Osteoblast (primary cell): ENCODE measurements around the gene ADGRV1. TPM values are rescaled to one million over a fixed set of nuclear protein-coding genes. Genes with fewer than 3 reads are reported as not detected.

Experiments used
- DNase-seq: peaks from one replicate; pipeline ENCODE4 v3.0.0; 2011; ENCODE audit warnings: low spot score, mixed read lengths; ENCODE audit not compliant: insufficient read length; ENCODE audit errors: missing footprints
- H2AFZ ChIP-seq: 2 replicates; pipeline ENCODE4 v1.6.0; 2011; ENCODE audit warnings: mild to moderate bottlenecking, low read length
- H3K27ac ChIP-seq: 2 replicates; pipeline ENCODE4 v1.5.1; 2011; ENCODE audit warnings: mild to moderate bottlenecking, low read depth, low read length, moderate library complexity
- H3K27me3 ChIP-seq: 2 replicates; pipeline ENCODE4 v1.6.0; 2012; ENCODE audit warnings: mild to moderate bottlenecking, control low read depth, inconsistent platforms, low read length, moderate library complexity; ENCODE audit not compliant: insufficient read depth
- H3K36me3 ChIP-seq: 2 replicates; pipeline ENCODE4 v1.5.1; 2011; ENCODE audit warnings: mild to moderate bottlenecking, low read length, control low read depth, moderate library complexity; ENCODE audit not compliant: insufficient read depth
- H3K4me1 ChIP-seq: 2 replicates; pipeline ENCODE4 v1.5.1; 2011; ENCODE audit warnings: mild to moderate bottlenecking, low read length, control low read depth, moderate library complexity; ENCODE audit not compliant: insufficient read depth
- H3K4me2 ChIP-seq: 2 replicates; pipeline ENCODE4 v1.6.0; 2011; ENCODE audit warnings: mild to moderate bottlenecking, low read length; ENCODE audit not compliant: insufficient read depth
- H3K4me3 ChIP-seq: fragments of 200-600 bp; sonication (generic); 3 replicates; pipeline ENCODE4 v1.5.1; 2012; ENCODE audit warnings: mild to moderate bottlenecking, low read length, inconsistent platforms; ENCODE audit not compliant: insufficient read depth
- H3K79me2 ChIP-seq: 2 replicates; pipeline ENCODE4 v1.6.0; 2012; ENCODE audit warnings: mild to moderate bottlenecking, low read length, control low read depth, inconsistent platforms; ENCODE audit not compliant: insufficient read depth
- H3K9me3 ChIP-seq: 2 replicates; pipeline ENCODE4 v1.5.1; 2011; ENCODE audit warnings: low read depth, low read length, control low read depth
- H4K20me1 ChIP-seq: 2 replicates; pipeline ENCODE4 v1.6.0; 2012; ENCODE audit warnings: mild to moderate bottlenecking, low read length, control low read depth; ENCODE audit not compliant: insufficient read depth
- total RNA-seq: library from RNA; depleted of rRNA; stranded (reverse); fragments of >200 nt; gene quantifications from 2 replicates; pipeline ENCODE4 v1.2.3, GENCODE V29; 2012
- TF ChIP-seq, protein P1 (sequence below): IDR thresholded peaks from 2 replicates; pipeline ENCODE4 v1.5.1; 2011; ENCODE audit warnings: mild to moderate bottlenecking, low read depth, low read length, moderate library complexity; ENCODE audit errors: extremely low read depth

The ADGRV1 gene
- total RNA-seq, 1 donor: under 0.01 TPM

DNA sequence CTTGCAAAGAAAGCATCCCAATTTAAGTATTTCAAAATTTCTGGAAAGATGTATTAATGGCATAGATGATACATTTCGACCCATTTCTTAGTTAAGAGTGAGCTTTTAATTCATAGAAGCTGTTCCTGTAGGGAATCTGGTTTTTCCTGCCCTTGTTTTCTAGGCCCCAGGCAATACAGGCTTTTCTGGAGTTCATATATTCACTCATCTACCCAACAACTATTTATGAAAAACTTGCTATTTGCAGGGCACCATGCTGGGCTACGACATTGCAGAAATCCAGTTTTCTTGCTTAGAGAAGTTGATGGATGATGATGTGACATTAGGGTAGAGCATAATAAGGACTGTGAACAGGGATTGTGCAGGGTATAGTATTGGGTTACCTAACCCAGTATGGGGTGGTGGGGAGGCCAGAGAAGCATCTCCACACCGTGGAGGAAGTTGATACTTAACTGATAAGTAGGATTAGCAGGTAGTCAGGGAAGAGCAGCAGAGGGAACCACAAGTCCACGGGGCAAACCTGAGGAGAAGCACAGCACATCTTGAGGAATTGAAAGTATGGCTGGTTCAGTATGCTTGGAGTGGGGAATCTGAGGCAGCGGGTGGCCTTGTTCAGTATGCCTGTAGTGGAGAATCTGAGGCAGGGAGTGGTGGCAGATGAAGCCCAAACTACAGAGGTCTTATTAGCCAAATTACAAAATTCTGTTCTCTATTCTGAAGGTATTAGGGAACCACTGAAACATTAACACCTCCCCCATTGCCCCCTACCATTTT lies 577.1 kb downstream of the ADGRV1 start:
- Histone ChIP-seq H3K27ac (no peak overlapping the region), H3K4me3 (no peak overlapping the region), H3K9me3 (no peaks in the 10 kb centered on the region), H2AFZ (no peak overlapping the region), H3K4me1 (no peaks in the 10 kb centered on the region), H3K27me3 (no peaks in the 10 kb centered on the region), H3K79me2 (no peaks in the 10 kb centered on the region), H3K36me3 (no peaks in the 10 kb centered on the region), H3K4me2 (no peak overlapping the region), H4K20me1 (no peaks in the 10 kb centered on the region)
- TF ChIP-seq, protein P1, sequence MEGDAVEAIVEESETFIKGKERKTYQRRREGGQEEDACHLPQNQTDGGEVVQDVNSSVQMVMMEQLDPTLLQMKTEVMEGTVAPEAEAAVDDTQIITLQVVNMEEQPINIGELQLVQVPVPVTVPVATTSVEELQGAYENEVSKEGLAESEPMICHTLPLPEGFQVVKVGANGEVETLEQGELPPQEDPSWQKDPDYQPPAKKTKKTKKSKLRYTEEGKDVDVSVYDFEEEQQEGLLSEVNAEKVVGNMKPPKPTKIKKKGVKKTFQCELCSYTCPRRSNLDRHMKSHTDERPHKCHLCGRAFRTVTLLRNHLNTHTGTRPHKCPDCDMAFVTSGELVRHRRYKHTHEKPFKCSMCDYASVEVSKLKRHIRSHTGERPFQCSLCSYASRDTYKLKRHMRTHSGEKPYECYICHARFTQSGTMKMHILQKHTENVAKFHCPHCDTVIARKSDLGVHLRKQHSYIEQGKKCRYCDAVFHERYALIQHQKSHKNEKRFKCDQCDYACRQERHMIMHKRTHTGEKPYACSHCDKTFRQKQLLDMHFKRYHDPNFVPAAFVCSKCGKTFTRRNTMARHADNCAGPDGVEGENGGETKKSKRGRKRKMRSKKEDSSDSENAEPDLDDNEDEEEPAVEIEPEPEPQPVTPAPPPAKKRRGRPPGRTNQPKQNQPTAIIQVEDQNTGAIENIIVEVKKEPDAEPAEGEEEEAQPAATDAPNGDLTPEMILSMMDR: no peak
- DNase-seq: no peak

DNA sequence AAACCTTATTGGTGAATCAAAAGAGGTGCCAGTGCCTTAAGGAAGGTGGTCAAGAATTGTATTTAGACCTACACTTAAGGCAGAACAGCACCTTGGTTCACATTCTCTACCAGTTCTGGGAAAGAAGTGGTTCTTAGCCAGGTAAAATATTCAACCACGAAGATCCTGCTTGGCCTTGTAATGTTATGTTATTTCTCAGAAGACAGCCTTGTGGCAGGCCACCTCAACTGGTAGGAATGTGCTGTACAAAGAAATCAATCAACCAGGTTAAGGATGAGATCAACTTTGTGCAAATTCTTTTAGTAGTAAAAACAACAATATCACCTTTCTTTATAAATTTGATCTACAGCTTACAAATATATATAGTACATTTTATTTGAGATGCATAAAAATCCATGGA lies 577.7 kb downstream of the ADGRV1 start:
- no peaks in the 10 kb centered on the region for H3K4me1 ChIP-seq
- H3K36me3 ChIP-seq: no peaks in the 10 kb centered on the region
- H3K4me2 ChIP-seq: no peak overlapping the region
- DNase-seq: no peak
- H3K79me2 ChIP-seq: no peaks in the 10 kb centered on the region
- H3K27me3 ChIP-seq: no peaks in the 10 kb centered on the region
- no peaks in the 10 kb centered on the region for H3K9me3 ChIP-seq
- TF ChIP-seq, protein P1: no peak
- no peak overlapping the region for H3K27ac ChIP-seq
- H3K4me3 ChIP-seq: no peak overlapping the region
- H4K20me1 ChIP-seq: no peaks in the 10 kb centered on the region
- no peak overlapping the region for H2AFZ ChIP-seq

DNA sequence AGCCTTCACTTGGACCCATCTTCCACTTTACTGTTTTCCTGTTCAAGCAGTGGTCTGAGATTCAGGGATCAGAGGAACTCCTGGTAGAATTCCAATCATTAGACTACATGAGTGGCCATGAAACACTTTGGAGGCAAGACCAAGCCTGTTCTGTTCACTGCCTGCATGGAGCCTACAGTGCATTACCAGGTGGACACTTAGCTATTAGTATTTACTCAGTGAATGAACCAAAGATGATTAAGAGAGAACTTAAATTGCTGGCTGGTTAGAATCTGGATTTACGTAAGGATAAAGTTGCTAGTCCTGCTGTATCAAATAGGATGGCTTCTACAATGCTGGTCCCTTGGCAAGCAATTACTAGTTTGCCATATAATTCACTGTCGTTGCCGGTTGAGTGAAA lies 579.0 kb downstream of the ADGRV1 start:
- H3K4me1 ChIP-seq: no peaks in the 10 kb centered on the region
- H3K4me3 ChIP-seq: no peak overlapping the region
- no peaks in the 10 kb centered on the region for H3K36me3 ChIP-seq
- no peak for DNase-seq
- no peaks in the 10 kb centered on the region for H3K9me3 ChIP-seq
- no peaks in the 10 kb centered on the region for H3K27me3 ChIP-seq
- H2AFZ ChIP-seq: peak overlapping the region; percentile 54
- H3K27ac ChIP-seq: no peak overlapping the region
- H3K4me2 ChIP-seq: no peak overlapping the region
- no peaks in the 10 kb centered on the region for H4K20me1 ChIP-seq
- H3K79me2 ChIP-seq: no peaks in the 10 kb centered on the region
- TF ChIP-seq, protein P1: no peak

DNA sequence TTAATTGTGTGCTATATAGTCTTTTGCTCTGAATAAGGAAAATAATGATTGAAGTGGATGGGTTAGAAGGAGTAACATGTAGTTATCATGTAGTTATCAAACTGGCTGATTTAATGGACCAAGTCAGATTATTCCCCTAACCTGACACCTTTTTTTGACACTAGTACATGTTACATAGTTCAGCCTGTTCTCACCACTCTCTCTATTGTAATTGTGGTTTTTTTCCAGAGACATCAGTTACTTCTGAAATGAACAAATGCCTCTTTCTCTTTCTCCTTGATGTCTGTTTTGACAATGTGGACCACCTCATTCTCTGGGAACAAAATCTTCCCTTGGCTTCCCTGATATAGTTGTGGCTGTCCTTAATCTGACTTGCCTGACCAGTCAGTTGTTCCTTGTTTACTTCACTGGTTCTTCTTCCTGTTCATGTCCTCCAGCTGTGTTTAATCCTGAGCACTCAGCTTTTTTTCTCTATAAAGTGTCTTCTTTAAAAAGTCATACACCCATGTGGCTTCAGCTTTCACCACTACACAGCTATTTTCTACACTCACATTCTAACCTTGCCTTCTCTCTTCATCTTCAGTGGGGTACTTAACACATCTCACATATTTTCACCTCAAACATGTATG lies 581.1 kb downstream of the ADGRV1 start:
- TF ChIP-seq, protein P1: no peak
- Histone ChIP-seq H2AFZ (no peak overlapping the region), H3K4me3 (no peak overlapping the region), H3K27me3 (no peaks in the 10 kb centered on the region), H3K9me3 (no peaks in the 10 kb centered on the region), H3K4me2 (no peak overlapping the region), H3K79me2 (no peaks in the 10 kb centered on the region), H4K20me1 (no peaks in the 10 kb centered on the region), H3K4me1 (no peaks in the 10 kb centered on the region), H3K27ac (no peak overlapping the region), H3K36me3 (no peaks in the 10 kb centered on the region)
- no peak for DNase-seq
